Adrenal gland (tissue), 5 donors: Measurements from ENCODE around the gene DOCK1.

Experiments
- POLR2A ChIP-seq, 2 donors: fragments of 450-650 bp; IDR thresholded peaks; one replicate each; pipeline ENCODE4 v1.6.1; 2017; ENCODE audit warnings: antibody characterized with exemption in 2 of 2, mild to moderate bottlenecking in 2 of 2, moderate library complexity in 1 of 2
- TF ChIP-seq, protein P1 (sequence below), 6 experiments: fragments of 450-650 bp in 4 of 6; fragments of 200-600 bp in 2 of 6; sonication (generic) in 1 of 6; IDR thresholded peaks; 1 replicate in 5 of 6; 2 replicates in 1 of 6; pipeline versions ENCODE4 v1.5.1 to v1.8.0; 2016 to 2021; ENCODE audit warnings: antibody characterized with exemption in 6 of 6, mild to moderate bottlenecking in 2 of 6, moderate library complexity in 1 of 6
- donor health status: DM: no; HTN: no; CAD: no.

DNA sequence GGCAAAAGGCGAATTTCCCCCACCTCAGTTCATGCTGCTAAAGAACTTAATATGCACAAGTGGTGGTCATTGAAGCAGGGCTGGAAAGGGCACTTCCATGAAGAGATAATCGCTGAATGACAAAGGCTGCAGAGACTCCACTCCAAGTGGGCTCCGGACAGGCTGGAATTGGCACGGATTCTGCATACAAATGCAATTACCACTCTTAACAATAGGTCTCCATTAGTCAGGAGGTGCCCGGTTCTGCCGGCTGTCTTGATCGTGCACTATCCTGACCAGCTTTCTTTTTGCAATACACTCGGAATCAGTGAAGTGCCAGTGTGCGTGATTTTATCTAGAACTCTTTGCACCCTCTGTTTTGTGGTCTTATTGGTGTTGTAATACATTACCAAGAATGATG is 241.4 kb downstream of the DOCK1 start:
- TF ChIP-seq, protein P1, sequence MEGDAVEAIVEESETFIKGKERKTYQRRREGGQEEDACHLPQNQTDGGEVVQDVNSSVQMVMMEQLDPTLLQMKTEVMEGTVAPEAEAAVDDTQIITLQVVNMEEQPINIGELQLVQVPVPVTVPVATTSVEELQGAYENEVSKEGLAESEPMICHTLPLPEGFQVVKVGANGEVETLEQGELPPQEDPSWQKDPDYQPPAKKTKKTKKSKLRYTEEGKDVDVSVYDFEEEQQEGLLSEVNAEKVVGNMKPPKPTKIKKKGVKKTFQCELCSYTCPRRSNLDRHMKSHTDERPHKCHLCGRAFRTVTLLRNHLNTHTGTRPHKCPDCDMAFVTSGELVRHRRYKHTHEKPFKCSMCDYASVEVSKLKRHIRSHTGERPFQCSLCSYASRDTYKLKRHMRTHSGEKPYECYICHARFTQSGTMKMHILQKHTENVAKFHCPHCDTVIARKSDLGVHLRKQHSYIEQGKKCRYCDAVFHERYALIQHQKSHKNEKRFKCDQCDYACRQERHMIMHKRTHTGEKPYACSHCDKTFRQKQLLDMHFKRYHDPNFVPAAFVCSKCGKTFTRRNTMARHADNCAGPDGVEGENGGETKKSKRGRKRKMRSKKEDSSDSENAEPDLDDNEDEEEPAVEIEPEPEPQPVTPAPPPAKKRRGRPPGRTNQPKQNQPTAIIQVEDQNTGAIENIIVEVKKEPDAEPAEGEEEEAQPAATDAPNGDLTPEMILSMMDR (IDR thresholded peaks at IDR 0.05): no peak
- no peak for TF ChIP-seq POLR2A (IDR thresholded peaks at IDR 0.05)
